HG02759 (cell line): Measurements from ENCODE around the gene OR10P1.
"Not testable (repeated sequence)": the region's sequence is repeated elsewhere in the genome, so short reads cannot be mapped to it uniquely, and the experiment has no call there.

Experiments used
- ATAC-seq: cut with Tn5 transposase; IDR thresholded peaks from one replicate; pipeline ENCODE4 v1.9.1; 2021; ENCODE audit warnings: mild to moderate bottlenecking, moderate library complexity; ENCODE audit not compliant: unreplicated experiment

The OR10P1 gene, protein sequence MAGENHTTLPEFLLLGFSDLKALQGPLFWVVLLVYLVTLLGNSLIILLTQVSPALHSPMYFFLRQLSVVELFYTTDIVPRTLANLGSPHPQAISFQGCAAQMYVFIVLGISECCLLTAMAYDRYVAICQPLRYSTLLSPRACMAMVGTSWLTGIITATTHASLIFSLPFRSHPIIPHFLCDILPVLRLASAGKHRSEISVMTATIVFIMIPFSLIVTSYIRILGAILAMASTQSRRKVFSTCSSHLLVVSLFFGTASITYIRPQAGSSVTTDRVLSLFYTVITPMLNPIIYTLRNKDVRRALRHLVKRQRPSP

DNA sequence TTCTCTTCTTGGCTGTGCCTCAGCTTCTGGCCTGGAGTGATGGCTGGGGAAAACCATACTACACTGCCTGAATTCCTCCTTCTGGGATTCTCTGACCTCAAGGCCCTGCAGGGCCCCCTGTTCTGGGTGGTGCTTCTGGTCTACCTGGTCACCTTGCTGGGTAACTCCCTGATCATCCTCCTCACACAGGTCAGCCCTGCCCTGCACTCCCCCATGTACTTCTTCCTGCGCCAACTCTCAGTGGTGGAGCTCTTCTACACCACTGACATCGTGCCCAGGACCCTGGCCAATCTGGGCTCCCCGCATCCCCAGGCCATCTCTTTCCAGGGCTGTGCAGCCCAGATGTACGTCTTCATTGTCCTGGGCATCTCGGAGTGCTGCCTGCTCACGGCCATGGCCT lies at the start of gene OR10P1:
Gene OR10P1 (plus strand): TSS at position 40 of the 400 bp plus-strand sequence. CDS start 0 bp downstream, at position 40.
- ATAC-seq, result no peak

GRCh38 chr12:55590152-55590551 lies 46.5 kb upstream of the OR10P1 start:
- ATAC-seq, result not testable (repeated sequence)

DNA sequence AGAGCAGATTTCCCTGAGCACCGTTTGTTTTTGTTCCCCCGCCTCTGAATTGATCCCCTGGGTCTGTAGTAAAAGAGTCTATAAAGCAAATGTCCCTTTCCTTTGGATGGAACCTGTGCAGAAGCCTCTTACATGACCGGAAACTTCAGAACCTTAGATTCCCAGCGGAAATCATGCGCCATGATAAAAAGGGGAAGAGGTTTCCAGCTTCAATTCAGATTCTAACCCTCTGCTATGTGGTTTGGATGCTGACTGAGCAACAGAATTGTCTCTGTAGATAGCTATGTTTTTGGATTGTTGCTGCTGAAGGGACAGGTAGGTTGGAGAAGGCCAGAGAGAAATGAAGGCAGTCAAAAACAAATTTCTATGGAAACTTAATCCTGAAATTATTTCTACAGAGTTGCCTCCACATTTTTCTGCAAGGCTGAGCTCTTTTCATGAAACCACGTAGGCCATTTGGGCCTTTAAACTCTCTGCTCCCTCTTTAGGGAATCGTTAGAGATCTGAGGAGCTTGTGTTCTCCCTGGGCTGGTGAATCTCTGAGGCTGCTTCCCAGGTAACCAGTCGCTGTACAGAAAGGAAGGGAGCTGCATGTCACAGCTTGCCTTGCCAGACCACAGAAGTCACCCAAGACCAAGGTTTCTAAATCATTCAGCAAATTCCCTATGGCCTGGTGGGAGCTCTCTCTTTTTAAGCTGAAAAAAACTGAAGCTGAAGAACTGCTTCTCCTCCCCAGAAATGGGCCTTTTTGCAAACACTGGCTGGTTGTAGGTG lies 28.7 kb upstream of the OR10P1 start:
- ATAC-seq, result no peak

GRCh38 chr12:55610598-55610997 lies 26.1 kb upstream of the OR10P1 start:
- ATAC-seq, result no peak

- ATAC-seq, result no peak
Measured at GRCh38 chr12:55612646-55613045, 24.0 kb upstream of the OR10P1 start.

DNA sequence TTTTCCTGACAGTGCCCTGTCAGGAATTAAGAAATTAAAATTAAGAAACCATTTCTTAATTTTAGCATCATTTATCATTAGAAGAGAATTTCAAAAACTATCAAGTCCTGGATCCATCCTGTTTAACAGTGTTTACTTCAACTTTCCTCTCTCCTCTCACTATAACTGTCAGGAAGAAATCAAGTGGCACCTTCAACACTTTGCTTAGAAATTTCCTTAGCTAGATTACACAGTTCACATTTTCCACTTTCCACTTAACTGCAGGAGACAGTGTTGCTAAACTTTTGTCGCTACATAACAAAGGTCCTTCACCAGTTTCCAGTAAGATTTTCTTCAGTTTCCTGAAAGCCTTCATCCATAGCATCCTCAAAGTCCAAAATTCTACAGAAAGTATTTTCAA lies 21.9 kb upstream of the OR10P1 start:
- no peak for ATAC-seq

- ATAC-seq, result peak; percentile 77
Measured at GRCh38 chr12:55619354-55620138, 17.1 kb upstream of the OR10P1 start.

- peak; percentile 63 for ATAC-seq
Measured at GRCh38 chr12:55624056-55624455, 12.6 kb upstream of the OR10P1 start.

- ATAC-seq, result no peak
Measured at GRCh38 chr12:55626154-55626553, 10.5 kb upstream of the OR10P1 start.

DNA sequence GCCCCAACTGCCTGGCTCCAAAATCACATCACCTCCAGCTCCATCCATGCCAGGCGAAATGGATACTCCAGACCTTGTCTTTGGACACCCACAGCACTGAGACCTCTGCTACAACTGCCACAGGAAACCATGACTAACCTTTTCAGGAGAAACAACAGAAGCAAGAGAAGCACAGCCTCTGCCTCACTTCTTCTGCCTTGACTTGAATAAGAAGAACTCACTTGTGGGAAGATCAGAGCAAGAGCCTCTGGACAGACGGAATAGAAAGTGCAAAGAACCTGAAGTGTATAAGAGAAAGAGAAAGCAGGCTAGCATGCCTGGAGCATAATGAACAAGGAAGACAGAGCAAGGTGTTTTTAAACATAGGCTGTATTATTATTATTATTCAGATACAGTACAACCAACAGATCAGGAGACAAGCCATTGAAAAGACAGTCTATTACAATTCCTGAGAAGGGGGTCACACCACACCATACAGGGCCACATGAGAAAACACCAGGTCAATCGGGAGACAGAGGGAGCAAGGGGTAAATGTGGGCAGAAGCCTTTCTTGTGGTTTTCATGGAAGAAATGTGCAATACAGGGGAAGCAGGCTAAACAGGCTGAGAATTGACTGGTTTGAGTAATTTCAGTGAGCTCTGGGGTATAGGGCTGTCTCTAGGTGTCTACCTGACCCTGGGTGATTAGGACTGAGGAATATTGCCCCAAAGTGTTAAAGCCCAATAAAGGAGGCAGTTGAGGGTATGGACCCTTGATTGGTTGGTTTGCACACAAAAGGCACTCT lies 7.4 kb upstream of the OR10P1 start:
- ATAC-seq, result no peak

GRCh38 chr12:55631056-55631455 lies 5.6 kb upstream of the OR10P1 start:
- no peak for ATAC-seq

- ATAC-seq, result no peak
Measured at GRCh38 chr12:55631733-55632132, 5.0 kb upstream of the OR10P1 start.

- no peak for ATAC-seq
Measured at GRCh38 chr12:55633151-55633550, 3.5 kb upstream of the OR10P1 start.

GRCh38 chr12:55636116-55636655 lies 506 bp upstream of the OR10P1 start:
- no peak for ATAC-seq

DNA sequence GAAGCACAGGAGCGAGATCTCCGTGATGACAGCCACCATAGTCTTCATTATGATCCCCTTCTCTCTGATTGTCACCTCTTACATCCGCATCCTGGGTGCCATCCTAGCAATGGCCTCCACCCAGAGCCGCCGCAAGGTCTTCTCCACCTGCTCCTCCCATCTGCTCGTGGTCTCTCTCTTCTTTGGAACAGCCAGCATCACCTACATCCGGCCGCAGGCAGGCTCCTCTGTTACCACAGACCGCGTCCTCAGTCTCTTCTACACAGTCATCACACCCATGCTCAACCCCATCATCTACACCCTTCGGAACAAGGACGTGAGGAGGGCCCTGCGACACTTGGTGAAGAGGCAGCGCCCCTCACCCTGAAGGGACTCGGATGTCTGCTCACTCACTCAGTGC lies 775 bp downstream of the OR10P1 start:
- no peak for ATAC-seq

GRCh38 chr12:55641595-55641994 lies 4.9 kb downstream of the OR10P1 start:
- no peak for ATAC-seq

- no peak for ATAC-seq
Measured at GRCh38 chr12:55642267-55642666, 5.6 kb downstream of the OR10P1 start.

GRCh38 chr12:55642669-55643068 lies 6.0 kb downstream of the OR10P1 start:
- ATAC-seq, result no peak

GRCh38 chr12:55644591-55644990 lies 7.9 kb downstream of the OR10P1 start:
- no peak for ATAC-seq

GRCh38 chr12:55647027-55647426 lies 10.3 kb downstream of the OR10P1 start:
- ATAC-seq, result no peak
